Measurements from ENCODE around the gene HOXA5.

The HOXA5 gene

GRCh38 chr7:27189997-27190748 lies 46.7 kb upstream of the HOXA5 start:
- Histone ChIP-seq H3K36me3 (ENCODE audit: low read depth) (peaks cover 11% of the 10 kb centered on the region), H3K4me1 (ENCODE audit: insufficient read depth, poor library complexity, severe bottlenecking) (peaks cover 35% of the 10 kb centered on the region), H3K27ac (ENCODE audit: poor library complexity, severe bottlenecking) (peak overlapping the region; percentile 92), H3K9me3 (ENCODE audit: severe bottlenecking) (no peaks in the 10 kb centered on the region), H3K4me3 (ENCODE audit: severe bottlenecking) (no peak overlapping the region), H3K27me3 (ENCODE audit: insufficient read depth, poor library complexity, severe bottlenecking) (no peaks in the 10 kb centered on the region)
- ATAC-seq (ENCODE audit: low read depth) = no peak
- DNase-seq (ENCODE audit: low spot score) = peak; percentile 15
- TF ChIP-seq, protein P1, sequence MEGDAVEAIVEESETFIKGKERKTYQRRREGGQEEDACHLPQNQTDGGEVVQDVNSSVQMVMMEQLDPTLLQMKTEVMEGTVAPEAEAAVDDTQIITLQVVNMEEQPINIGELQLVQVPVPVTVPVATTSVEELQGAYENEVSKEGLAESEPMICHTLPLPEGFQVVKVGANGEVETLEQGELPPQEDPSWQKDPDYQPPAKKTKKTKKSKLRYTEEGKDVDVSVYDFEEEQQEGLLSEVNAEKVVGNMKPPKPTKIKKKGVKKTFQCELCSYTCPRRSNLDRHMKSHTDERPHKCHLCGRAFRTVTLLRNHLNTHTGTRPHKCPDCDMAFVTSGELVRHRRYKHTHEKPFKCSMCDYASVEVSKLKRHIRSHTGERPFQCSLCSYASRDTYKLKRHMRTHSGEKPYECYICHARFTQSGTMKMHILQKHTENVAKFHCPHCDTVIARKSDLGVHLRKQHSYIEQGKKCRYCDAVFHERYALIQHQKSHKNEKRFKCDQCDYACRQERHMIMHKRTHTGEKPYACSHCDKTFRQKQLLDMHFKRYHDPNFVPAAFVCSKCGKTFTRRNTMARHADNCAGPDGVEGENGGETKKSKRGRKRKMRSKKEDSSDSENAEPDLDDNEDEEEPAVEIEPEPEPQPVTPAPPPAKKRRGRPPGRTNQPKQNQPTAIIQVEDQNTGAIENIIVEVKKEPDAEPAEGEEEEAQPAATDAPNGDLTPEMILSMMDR (IDR thresholded peaks at IDR 0.05; ENCODE audit: poor library complexity, severe bottlenecking) = no peak

DNA sequence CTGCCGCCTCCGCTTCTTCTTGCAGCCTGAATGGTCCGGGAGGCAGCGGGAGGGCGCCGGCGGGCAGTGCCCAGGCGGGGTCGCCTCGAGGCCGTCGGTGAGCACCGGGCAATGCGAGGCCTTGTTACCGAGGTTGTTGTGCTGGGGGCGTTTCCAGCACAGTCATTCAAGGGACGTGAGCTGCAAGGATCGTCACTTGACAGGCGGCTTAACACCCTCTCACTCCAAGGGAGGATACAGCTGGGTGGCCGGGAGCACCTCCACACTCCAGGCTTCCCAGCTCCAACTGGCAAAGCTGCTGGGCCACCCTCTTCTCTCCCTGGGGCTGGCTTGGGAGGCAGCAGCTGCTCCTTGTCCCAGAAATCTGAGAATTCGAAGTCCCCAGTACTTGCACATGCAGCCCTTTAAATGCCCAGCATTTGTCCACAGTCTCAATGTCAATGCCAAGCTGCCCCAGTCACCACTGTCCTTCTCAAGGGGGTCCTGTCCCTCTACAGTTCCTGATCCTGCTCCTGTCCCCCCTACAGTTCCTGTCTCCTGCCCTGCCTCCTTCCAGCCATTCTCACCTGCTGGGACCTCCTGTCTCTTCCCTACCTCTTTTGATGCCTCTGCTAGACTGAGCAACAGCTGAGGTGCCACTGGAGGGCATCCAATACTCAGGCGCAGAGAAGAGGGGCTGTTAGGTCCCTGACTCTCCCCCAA lies 46.0 kb upstream of the HOXA5 start:
- peak overlapping the region; percentile 92 for H3K27ac ChIP-seq (ENCODE audit: poor library complexity, severe bottlenecking)
- H3K36me3 ChIP-seq (ENCODE audit: low read depth) = peaks cover 4% of the 10 kb centered on the region; the same call in 1 of the 2 replicates
- peak; percentile 58 for DNase-seq (ENCODE audit: low spot score)
- ATAC-seq (ENCODE audit: low read depth) = peak; percentile 3
- H3K9me3 ChIP-seq (ENCODE audit: severe bottlenecking) = no peaks in the 10 kb centered on the region
- no peaks in the 10 kb centered on the region for H3K27me3 ChIP-seq (ENCODE audit: insufficient read depth, poor library complexity, severe bottlenecking)
- TF ChIP-seq, protein P1 (IDR thresholded peaks at IDR 0.05; ENCODE audit: poor library complexity, severe bottlenecking) = peak; percentile 8
- H3K4me1 ChIP-seq (ENCODE audit: insufficient read depth, poor library complexity, severe bottlenecking) = peaks cover 33% of the 10 kb centered on the region
- peak overlapping the region; percentile 49 for H3K4me3 ChIP-seq (ENCODE audit: severe bottlenecking)

GRCh38 chr7:27188386-27189294 lies 45.2 kb upstream of the HOXA5 start:
- peaks cover 33% of the 10 kb centered on the region for H3K4me1 ChIP-seq (ENCODE audit: insufficient read depth, poor library complexity, severe bottlenecking)
- ATAC-seq (ENCODE audit: low read depth) (0 out of 3 replicates have a peak, but pooled peaks have one; percentile 1), DNase-seq (ENCODE audit: low spot score) (peak; percentile 71)
- H3K27ac ChIP-seq (ENCODE audit: poor library complexity, severe bottlenecking) = peak overlapping the region; percentile 92
- H3K27me3 ChIP-seq (ENCODE audit: insufficient read depth, poor library complexity, severe bottlenecking) = no peaks in the 10 kb centered on the region
- H3K9me3 ChIP-seq (ENCODE audit: severe bottlenecking) = no peaks in the 10 kb centered on the region
- H3K4me3 ChIP-seq (ENCODE audit: severe bottlenecking) = peak overlapping the region; percentile 49
- no peaks in the 10 kb centered on the region for H3K36me3 ChIP-seq (ENCODE audit: low read depth)
- TF ChIP-seq, protein P1 (IDR thresholded peaks at IDR 0.05; ENCODE audit: poor library complexity, severe bottlenecking) = no peak

- Histone ChIP-seq H3K4me1 (ENCODE audit: insufficient read depth, poor library complexity, severe bottlenecking) (peaks cover 33% of the 10 kb centered on the region), H3K36me3 (ENCODE audit: low read depth) (no peaks in the 10 kb centered on the region), H3K4me3 (ENCODE audit: severe bottlenecking) (peak overlapping the region; percentile 49), H3K9me3 (ENCODE audit: severe bottlenecking) (no peaks in the 10 kb centered on the region), H3K27me3 (ENCODE audit: insufficient read depth, poor library complexity, severe bottlenecking) (no peaks in the 10 kb centered on the region), H3K27ac (ENCODE audit: poor library complexity, severe bottlenecking) (peak overlapping the region; percentile 92)
- no peak for ATAC-seq (ENCODE audit: low read depth)
- TF ChIP-seq, protein P1 (IDR thresholded peaks at IDR 0.05; ENCODE audit: poor library complexity, severe bottlenecking) = no peak
- peak; percentile 54 for DNase-seq (ENCODE audit: low spot score)
Measured at GRCh38 chr7:27187475-27188385, 44.2 kb upstream of the HOXA5 start.
